Non-pigmented ciliary epithelial cell (primary cell): Measurements from ENCODE around the gene TRAK1.
A peak's percentile ranks its signal among the peaks of the same experiment; 100 is the strongest.
"Not testable (repeated sequence)": the region's sequence is repeated elsewhere in the genome, so short reads cannot be mapped to it uniquely, and the experiment has no call there.

Experiments used
- DNase-seq: peaks from one replicate; pipeline ENCODE4 v3.0.0-alpha.2; 2010; ENCODE audit warnings: low read depth

TRAK1 gene, protein sequence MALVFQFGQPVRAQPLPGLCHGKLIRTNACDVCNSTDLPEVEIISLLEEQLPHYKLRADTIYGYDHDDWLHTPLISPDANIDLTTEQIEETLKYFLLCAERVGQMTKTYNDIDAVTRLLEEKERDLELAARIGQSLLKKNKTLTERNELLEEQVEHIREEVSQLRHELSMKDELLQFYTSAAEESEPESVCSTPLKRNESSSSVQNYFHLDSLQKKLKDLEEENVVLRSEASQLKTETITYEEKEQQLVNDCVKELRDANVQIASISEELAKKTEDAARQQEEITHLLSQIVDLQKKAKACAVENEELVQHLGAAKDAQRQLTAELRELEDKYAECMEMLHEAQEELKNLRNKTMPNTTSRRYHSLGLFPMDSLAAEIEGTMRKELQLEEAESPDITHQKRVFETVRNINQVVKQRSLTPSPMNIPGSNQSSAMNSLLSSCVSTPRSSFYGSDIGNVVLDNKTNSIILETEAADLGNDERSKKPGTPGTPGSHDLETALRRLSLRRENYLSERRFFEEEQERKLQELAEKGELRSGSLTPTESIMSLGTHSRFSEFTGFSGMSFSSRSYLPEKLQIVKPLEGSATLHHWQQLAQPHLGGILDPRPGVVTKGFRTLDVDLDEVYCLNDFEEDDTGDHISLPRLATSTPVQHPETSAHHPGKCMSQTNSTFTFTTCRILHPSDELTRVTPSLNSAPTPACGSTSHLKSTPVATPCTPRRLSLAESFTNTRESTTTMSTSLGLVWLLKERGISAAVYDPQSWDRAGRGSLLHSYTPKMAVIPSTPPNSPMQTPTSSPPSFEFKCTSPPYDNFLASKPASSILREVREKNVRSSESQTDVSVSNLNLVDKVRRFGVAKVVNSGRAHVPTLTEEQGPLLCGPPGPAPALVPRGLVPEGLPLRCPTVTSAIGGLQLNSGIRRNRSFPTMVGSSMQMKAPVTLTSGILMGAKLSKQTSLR

DNA sequence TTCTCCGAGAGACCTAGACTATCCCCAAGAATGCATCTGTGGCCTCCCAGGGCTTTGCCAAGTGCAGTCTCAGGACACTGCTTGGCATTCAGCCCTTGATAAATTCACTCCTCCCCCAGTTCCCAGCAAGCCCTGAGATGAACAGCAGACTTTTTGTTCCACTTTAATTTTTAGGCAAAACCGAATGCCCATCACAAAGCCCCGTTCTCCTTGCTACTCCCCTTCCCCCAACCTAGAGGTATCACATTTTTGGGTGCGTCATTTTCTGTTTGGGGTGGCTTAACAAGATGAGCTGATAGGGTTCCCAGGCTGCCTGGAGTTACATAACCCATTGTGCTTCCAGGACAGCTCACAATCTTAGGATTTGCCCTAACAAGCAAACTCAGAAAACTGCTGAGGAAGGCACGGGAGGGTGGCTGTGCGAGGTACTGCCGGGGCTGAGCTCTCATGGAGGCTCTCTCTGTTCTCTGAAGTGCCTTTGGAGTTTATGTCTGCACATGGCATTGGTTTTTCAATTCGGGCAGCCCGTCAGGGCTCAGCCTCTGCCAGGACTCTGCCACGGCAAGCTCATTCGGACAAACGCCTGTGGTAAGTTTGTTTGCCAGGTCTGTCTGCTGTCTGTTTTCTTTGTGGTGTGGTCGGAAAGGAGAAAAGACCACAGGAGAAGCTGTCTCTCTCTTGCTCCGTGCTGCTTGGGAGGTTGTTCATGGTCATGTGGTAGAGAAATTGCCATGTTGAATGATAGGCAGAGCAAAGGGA, at the start of gene TRAK1:
TSS of gene TRAK1 (plus strand) at position 385 of the 759 bp plus-strand sequence. CDS start at position 498, 113 bp downstream.
- DNase-seq, result no peak

DNA sequence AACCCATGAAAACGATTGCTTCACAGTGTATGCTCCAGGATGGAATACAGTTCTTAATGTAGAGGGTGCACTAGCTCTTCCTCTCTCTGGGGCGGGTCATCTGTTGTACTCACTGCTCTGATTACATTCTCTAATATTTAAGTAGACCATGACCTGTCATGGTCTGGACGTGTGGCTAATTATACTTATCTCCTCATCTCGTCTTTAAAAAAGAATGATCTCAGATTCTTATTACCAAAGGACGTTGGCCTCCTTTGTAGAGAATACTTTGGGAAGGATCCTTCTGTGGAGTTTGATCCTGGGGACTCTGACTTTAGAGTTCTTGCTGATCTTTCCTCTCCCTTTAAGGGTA, 48.4 kb upstream of the TRAK1 start:
- DNase-seq, result no peak

GRCh38 chr3:42043099-42043813, 47.9 kb upstream of the TRAK1 start:
- no peak for DNase-seq

DNA sequence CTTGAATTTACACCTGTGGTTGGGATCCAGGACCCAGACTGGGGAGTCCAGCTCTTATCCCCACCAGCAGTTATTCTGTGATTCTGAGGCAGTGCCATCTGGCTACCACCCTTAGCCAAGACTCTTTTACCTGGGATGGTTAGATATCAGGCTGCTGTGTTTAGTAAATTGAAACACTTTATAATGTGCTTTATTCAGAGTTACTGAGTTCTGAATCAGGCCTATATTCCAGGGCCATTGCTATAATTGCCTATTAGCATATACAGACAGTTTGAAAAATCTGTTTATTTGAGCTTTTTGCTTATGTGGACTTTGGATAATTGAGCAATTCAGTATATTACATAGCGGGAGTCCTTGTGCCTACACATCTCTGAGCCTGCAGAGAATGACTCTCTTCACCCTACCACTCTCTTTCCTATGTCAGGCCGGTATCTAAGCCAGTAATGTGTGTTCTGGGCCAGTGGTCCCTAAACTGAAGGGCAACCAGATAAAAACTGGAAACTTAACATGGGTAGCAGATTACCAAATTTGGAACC, 45.4 kb upstream of the TRAK1 start:
- no peak for DNase-seq

GRCh38 chr3:42048526-42048925, 42.6 kb upstream of the TRAK1 start:
- not testable (repeated sequence) for DNase-seq

- no peak for DNase-seq
Observed at GRCh38 chr3:42050126-42050525, 41.0 kb upstream of the TRAK1 start.

GRCh38 chr3:42051384-42052131, 39.6 kb upstream of the TRAK1 start:
- DNase-seq, result no peak

DNA sequence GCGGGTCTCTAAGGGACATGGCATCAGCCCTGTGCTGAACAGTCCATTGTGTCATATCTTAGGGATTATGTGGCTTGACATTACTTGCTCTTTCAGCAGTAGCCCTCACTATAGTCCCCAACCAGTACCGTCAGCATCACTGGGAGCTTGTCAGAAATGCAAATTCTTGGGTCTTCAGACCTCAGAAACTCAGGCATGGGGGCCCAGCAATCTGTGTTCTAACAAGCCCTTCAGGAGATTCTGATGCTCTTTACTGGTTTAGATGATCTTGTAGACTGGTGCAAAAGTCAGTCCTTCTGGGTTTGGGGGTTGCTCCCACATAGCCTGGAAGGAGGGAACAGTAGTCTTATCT, 39.0 kb upstream of the TRAK1 start:
- DNase-seq, result no peak

DNA sequence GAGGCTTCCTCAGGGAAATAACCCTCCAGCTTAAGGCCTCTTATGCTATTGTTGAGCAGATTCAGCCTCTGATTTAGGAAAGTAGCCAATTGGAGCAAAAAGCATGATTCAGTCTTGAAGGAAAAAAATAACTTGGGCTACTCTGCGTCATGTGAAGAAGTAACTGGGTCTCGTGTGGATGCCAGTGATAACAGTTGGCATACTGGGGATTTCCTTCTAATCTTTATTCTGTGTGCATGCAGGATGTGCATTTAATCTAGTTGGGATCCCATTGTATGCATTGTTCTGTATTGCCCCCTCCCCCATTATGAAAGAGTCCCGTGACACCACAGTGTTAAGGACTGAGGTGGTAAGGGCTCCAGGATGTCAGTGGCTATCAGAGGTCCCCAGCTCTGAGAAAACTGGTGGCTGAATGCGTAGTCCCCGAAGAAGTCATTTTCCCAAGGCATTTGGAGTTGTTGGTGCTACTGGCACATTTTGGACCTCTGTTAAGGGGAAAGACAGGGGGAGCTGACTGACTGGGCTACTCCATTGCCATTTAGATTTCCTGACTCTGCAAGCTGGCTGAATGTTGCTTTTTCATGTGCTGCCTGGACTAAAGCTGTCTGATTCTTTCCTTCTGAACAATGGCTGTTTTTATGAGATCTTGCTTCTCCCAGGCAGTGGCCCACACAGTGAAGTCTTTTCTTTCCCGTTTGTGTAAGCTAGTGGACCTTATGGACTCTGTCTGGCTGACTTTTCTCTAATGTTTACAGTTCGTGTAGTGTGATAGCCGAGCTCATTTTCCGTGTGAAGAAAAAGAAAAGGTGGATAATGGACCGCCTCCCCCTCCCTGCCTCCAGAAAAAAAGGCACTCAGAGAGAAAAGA, 38.4 kb upstream of the TRAK1 start:
- DNase-seq, result no peak

- no peak for DNase-seq
Observed at GRCh38 chr3:42053476-42053875, 37.7 kb upstream of the TRAK1 start.

DNA sequence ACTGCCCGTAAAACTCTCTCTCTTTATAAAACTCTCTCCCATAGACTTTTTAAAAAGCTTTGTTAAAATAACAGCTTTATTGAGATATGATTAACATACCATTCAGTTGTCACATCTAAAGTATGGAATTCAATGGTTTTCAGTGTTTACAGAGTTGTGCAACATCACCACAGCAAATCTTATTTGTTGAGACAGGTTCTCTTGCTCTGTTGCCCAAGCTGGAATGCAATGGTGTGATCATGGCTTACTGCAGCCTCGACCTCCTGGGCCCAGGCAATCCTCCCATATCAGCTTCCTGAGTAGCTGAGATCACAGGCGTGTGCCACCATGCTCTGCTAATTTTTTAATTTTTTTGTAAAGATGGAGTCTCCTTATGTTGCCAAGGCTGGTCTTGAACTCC, 35.9 kb upstream of the TRAK1 start:
- DNase-seq, result peak; percentile 65

- no peak for DNase-seq
Observed at GRCh38 chr3:42056840-42057239, 34.3 kb upstream of the TRAK1 start.

- no peak for DNase-seq
Observed at GRCh38 chr3:42057561-42058211, 33.5 kb upstream of the TRAK1 start.

DNA sequence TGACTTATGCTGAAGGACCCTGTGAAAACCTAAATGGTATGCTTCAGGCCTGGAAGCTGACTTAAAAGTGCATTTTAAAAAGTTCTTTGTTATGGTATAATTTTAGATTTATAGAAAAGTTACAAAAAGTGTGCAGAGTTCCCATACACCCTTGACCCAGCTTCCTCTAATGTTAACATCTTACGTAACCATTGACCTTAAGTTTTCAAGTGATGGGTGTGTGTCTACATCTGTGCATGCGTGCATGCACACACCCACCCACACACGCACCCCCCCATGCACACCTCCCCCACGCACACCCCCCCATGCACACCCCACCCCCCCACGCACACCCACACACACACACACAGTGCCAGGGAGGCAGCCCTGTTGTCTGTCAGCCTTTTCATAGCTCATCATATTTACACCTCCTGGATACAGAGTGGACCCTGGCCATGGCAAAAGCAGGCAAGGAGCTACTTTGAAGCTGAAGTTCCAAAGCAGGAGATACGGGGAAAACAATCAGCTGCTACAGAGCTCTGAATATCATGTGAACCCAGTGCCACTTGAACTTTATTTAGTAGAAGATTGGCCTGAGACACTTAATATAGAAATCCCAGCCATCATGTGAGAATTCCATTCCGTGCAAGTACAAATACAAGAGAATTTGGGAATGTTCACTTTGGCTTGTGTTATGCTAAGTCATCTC, 30.0 kb upstream of the TRAK1 start:
- no peak for DNase-seq

- peak; percentile 63 for DNase-seq
Observed at GRCh38 chr3:42061713-42062380, 29.3 kb upstream of the TRAK1 start.

DNA sequence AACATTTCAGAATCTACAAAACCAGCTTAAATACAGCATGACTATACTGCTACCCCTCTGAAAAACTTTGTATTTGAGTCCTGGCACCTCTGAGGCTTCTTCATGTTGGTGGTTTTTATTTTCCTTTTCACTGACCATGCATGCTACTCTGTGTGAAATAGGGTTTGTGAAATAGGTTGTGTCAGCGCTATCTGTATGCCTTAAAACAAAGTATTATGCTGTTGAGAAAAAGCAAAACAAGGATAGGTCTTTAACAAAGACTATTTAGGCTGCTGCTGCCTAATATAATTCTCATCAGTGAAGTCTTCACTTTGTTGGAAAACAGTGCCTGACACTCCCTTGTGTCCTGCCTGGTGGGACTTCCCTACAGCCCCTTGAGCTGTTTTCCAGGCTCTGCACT, 28.7 kb upstream of the TRAK1 start:
- DNase-seq, result no peak

- no peak for DNase-seq
Observed at GRCh38 chr3:42063888-42064287, 27.3 kb upstream of the TRAK1 start.
